GM19463 (cell line): ENCODE measurements around the gene COL4A1.

Experiments used
- ATAC-seq: cut with Tn5 transposase; IDR thresholded peaks from one replicate; pipeline ENCODE4 v1.9.1; 2021; ENCODE audit warnings: mild to moderate bottlenecking, moderate library complexity; ENCODE audit not compliant: unreplicated experiment

The COL4A1 gene

GRCh38 chr13:110227416-110227815, 79.5 kb downstream of the COL4A1 start:
- ATAC-seq: no peak

- ATAC-seq: no peak
Measured at GRCh38 chr13:110225609-110226574, 81.1 kb downstream of the COL4A1 start.

- no peak for ATAC-seq
Measured at GRCh38 chr13:110225003-110225402, 82.0 kb downstream of the COL4A1 start.

- ATAC-seq: no peak
Measured at GRCh38 chr13:110224519-110224918, 82.4 kb downstream of the COL4A1 start.

- no peak for ATAC-seq
Measured at GRCh38 chr13:110221406-110222117, 85.4 kb downstream of the COL4A1 start.

- no peak for ATAC-seq
Measured at GRCh38 chr13:110220471-110220870, 86.5 kb downstream of the COL4A1 start.

GRCh38 chr13:110218581-110219201, 88.3 kb downstream of the COL4A1 start:
- ATAC-seq: no peak

- ATAC-seq: no peak
Measured at GRCh38 chr13:110217811-110218210, 89.1 kb downstream of the COL4A1 start.

- no peak for ATAC-seq
Measured at GRCh38 chr13:110217085-110217484, 89.9 kb downstream of the COL4A1 start.

GRCh38 chr13:110216398-110217041, 90.4 kb downstream of the COL4A1 start:
- no peak for ATAC-seq

GRCh38 chr13:110216006-110216397, 91.0 kb downstream of the COL4A1 start:
- no peak for ATAC-seq

GRCh38 chr13:110215606-110216005, 91.4 kb downstream of the COL4A1 start:
- ATAC-seq: no peak

GRCh38 chr13:110214637-110215036, 92.3 kb downstream of the COL4A1 start:
- no peak for ATAC-seq

GRCh38 chr13:110213461-110214074, 93.4 kb downstream of the COL4A1 start:
- no peak for ATAC-seq

GRCh38 chr13:110212529-110212928, 94.4 kb downstream of the COL4A1 start:
- no peak for ATAC-seq

- no peak for ATAC-seq
Measured at GRCh38 chr13:110211735-110212134, 95.2 kb downstream of the COL4A1 start.

GRCh38 chr13:110211046-110211445, 95.9 kb downstream of the COL4A1 start:
- ATAC-seq: no peak

GRCh38 chr13:110210604-110210985, 96.4 kb downstream of the COL4A1 start:
- no peak for ATAC-seq

GRCh38 chr13:110209950-110210603, 96.9 kb downstream of the COL4A1 start:
- ATAC-seq: no peak

GRCh38 chr13:110208116-110208515, 98.8 kb downstream of the COL4A1 start:
- no peak for ATAC-seq
